Measurements from ENCODE around the gene CALM3. TPM values are rescaled to one million over a fixed set of nuclear protein-coding genes. Genes with fewer than 3 reads are reported as not detected.

The CALM3 gene
- total and polyA plus RNA-seq, 2 experiments from 2014 or later = 237 to 246 TPM

DNA sequence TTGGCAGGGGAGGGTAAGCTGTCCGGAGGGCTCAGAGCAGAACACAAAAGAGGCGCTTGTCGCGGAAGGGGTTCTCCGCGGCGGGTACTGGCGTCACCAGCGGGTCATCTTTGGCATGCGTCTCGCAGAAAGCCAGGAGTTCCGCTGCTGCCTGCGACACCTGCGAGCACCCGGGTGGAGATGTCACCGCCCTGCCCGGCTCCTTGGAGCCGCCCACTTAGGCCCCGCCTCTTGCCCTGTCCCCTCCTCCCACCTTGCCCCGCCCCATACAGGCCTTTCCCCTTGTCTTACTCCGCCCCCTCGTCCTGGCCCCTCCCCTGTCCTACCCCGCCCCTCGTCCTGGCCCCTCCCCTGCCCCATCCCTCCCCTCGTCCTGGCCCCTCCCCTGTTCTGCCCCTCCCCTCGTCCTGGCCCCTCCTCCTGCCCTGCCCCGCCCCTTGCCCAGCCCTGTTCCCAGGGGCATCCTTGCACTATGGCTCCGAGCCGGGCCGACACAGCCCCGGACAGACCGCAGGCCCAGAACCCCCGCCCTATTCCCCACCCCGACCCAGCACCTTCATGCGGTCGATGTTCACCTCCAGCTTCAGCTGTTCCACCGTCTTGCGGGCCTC, 33.0 kb downstream of the CALM3 start:
- H3K27me3 ChIP-seq = peaks cover 21% of the 10 kb centered on the region
- no peak overlapping the region for H3K4me3 ChIP-seq
- TF ChIP-seq EZH2 (IDR thresholded peaks at IDR 0.05; ENCODE audit: borderline replicate concordance) (no peak), EZH2phosphoT487 (IDR thresholded peaks at IDR 0.05; ENCODE audit: low read depth, severe bottlenecking, unreplicated experiment) (no peak)
- H3K4me1 ChIP-seq (ENCODE audit: insufficient read depth) = peaks cover 11% of the 10 kb centered on the region
- H4K20me1 ChIP-seq (ENCODE audit: insufficient read depth, poor library complexity, severe bottlenecking) = no peaks in the 10 kb centered on the region
- peak overlapping the region; percentile 60 for H2AFZ ChIP-seq
- peak overlapping the region; percentile 87 for H3K4me2 ChIP-seq
- H3K9me2 ChIP-seq (replicated peaks; ENCODE audit: insufficient read depth) = no peaks in the 10 kb centered on the region
- no peak overlapping the region for H3K27ac ChIP-seq
- no peaks in the 10 kb centered on the region for H3K79me2 ChIP-seq
- H3K9me3 ChIP-seq (ENCODE audit: low read depth) = no peaks in the 10 kb centered on the region
- H3K36me3 ChIP-seq (replicated peaks; ENCODE audit: insufficient read depth, low read depth) = no peaks in the 10 kb centered on the region
- 11% methylated on average over 21 of the region's 38 CpGs for WGBS (ENCODE audit: low lambda C conversion rate, missing lambda C conversion rate)
- DNase-seq (ENCODE audit: low spot score) = peak; percentile 95

DNA sequence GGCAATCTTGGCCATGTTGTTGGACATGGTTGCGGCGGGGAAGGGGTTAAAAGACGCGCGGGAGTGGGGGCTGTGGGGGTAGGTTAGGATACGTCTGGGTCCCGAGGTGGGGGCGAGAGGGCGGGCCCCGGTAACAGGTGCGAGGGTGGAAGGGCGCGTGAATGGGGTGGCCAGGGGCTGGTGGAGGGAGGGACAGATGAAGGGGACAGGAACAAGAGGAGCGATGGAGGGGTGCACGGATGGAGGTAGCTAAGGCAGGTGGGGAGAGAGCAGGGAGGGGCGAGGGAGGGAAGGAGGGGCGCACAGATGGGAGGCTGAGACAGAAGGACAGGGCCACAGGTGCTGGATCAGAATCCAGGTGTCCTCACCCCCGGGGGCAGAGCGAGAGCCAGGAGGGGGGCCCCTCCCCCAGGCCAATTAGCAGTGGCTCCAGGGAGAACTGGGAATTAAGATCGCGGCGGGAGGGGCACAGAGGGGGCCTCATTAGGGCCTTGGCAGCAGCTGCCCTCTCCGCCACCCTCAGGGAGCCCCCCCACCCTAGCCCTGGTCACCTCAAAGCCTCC, 33.6 kb downstream of the CALM3 start:
- peak overlapping the region; percentile 87 for H3K4me2 ChIP-seq
- H3K4me3 ChIP-seq = no peak overlapping the region

GRCh38 chr19:46635920-46636761, 35.0 kb downstream of the CALM3 start, which contains the start of gene GNG8:
Gene GNG8 (minus strand): TSS chr19:46636202. CDS start chr19:46634682, 1,520 bp downstream.
- no peak within 1 kb of the TSS for H3K27ac ChIP-seq
- H2AFZ ChIP-seq = no peak within 1 kb of the TSS
- H3K27me3 ChIP-seq = peaks cover 27% of the 10 kb centered on the region
- H3K9me2 ChIP-seq (replicated peaks; ENCODE audit: insufficient read depth) = no peaks in the 10 kb centered on the region
- WGBS (ENCODE audit: low lambda C conversion rate, missing lambda C conversion rate) = 33% methylated on average over 17 of the region's 34 CpGs
- DNase-seq (ENCODE audit: low spot score) = no peak
- no peaks in the 10 kb centered on the region for H4K20me1 ChIP-seq (ENCODE audit: insufficient read depth, poor library complexity, severe bottlenecking)
- TF ChIP-seq, protein P1, sequence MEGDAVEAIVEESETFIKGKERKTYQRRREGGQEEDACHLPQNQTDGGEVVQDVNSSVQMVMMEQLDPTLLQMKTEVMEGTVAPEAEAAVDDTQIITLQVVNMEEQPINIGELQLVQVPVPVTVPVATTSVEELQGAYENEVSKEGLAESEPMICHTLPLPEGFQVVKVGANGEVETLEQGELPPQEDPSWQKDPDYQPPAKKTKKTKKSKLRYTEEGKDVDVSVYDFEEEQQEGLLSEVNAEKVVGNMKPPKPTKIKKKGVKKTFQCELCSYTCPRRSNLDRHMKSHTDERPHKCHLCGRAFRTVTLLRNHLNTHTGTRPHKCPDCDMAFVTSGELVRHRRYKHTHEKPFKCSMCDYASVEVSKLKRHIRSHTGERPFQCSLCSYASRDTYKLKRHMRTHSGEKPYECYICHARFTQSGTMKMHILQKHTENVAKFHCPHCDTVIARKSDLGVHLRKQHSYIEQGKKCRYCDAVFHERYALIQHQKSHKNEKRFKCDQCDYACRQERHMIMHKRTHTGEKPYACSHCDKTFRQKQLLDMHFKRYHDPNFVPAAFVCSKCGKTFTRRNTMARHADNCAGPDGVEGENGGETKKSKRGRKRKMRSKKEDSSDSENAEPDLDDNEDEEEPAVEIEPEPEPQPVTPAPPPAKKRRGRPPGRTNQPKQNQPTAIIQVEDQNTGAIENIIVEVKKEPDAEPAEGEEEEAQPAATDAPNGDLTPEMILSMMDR (IDR thresholded peaks at IDR 0.05; ENCODE audit: poor library complexity) = no peak
- TF ChIP-seq EZH2phosphoT487 (IDR thresholded peaks at IDR 0.05; ENCODE audit: low read depth, severe bottlenecking, unreplicated experiment) (no peak), EZH2 (IDR thresholded peaks at IDR 0.05; ENCODE audit: borderline replicate concordance) (no peak)
- H3K79me2 ChIP-seq = no peaks in the 10 kb centered on the region
- H3K4me1 ChIP-seq (ENCODE audit: insufficient read depth) = peaks cover 16% of the 10 kb centered on the region
- H3K36me3 ChIP-seq (replicated peaks; ENCODE audit: insufficient read depth, low read depth) = no peaks in the 10 kb centered on the region
- H3K4me2 ChIP-seq = peak within 1 kb of the TSS; percentile 87
- H3K4me3 ChIP-seq = no peak within 1 kb of the TSS
- H3K9me3 ChIP-seq (ENCODE audit: low read depth) = no peaks in the 10 kb centered on the region

More for the DNA sequence above, 33.6 kb downstream of the CALM3 start:
- Histone ChIP-seq H3K27ac (no peak overlapping the region), H3K4me1 (ENCODE audit: insufficient read depth) (peaks cover 13% of the 10 kb centered on the region), H3K79me2 (no peaks in the 10 kb centered on the region), H2AFZ (no peak overlapping the region), H3K36me3 (replicated peaks; ENCODE audit: insufficient read depth, low read depth) (no peaks in the 10 kb centered on the region), H3K27me3 (peaks cover 21% of the 10 kb centered on the region), H3K9me2 (replicated peaks; ENCODE audit: insufficient read depth) (no peaks in the 10 kb centered on the region), H3K9me3 (ENCODE audit: low read depth) (no peaks in the 10 kb centered on the region), H4K20me1 (ENCODE audit: insufficient read depth, poor library complexity, severe bottlenecking) (no peaks in the 10 kb centered on the region)
- TF ChIP-seq EZH2 (IDR thresholded peaks at IDR 0.05; ENCODE audit: borderline replicate concordance) = no peak
- TF ChIP-seq, protein P1 (IDR thresholded peaks at IDR 0.05; ENCODE audit: poor library complexity) = no peak
- no peak for TF ChIP-seq EZH2phosphoT487 (IDR thresholded peaks at IDR 0.05; ENCODE audit: low read depth, severe bottlenecking, unreplicated experiment)
- 8% methylated on average over 8 of the region's 23 CpGs for WGBS (ENCODE audit: low lambda C conversion rate, missing lambda C conversion rate)
- peak; percentile 14 for DNase-seq (ENCODE audit: low spot score)
